Brain pericyte (primary cell): ENCODE data around the gene MEA1.
"Not testable (repeated sequence)": the region's sequence is repeated elsewhere in the genome, so short reads cannot be mapped to it uniquely, and the experiment has no call there.

Experiments used
- DNase-seq: peaks from one replicate; pipeline ENCODE4 v3.0.0-alpha.2; 2012; ENCODE audit warnings: low read depth, low spot score

The MEA1 gene

GRCh38 chr6:43013843-43014433 is at the start of gene MEA1, which contains the start of gene KLHDC3:
Gene MEA1, minus strand, starts transcription at chr6:43013946. Its CDS starts 133 bp downstream, at chr6:43013813.
Gene KLHDC3, plus strand, starts transcription at chr6:43014249. Its CDS starts 2,944 bp downstream, at chr6:43017193.
- peak; percentile 99 for DNase-seq

- no peak for DNase-seq
Observed at GRCh38 chr6:43062818-43063217, 49.1 kb upstream of the MEA1 start.

- no peak for DNase-seq
Observed at GRCh38 chr6:43061861-43062260, 48.1 kb upstream of the MEA1 start.

- no peak for DNase-seq
Observed at GRCh38 chr6:43060755-43061633, 47.2 kb upstream of the MEA1 start.

- no peak for DNase-seq
Observed at GRCh38 chr6:43060034-43060754, 46.4 kb upstream of the MEA1 start.

GRCh38 chr6:43059168-43060033 is 45.7 kb upstream of the MEA1 start, which contains the start of the genes KLC4 and MRPL2:
Gene KLC4, plus strand, starts transcription at chr6:43059631. Its CDS starts 1,705 bp downstream, at chr6:43061336.
Gene MRPL2, minus strand, starts transcription at chr6:43059434. Its CDS starts 53 bp downstream, at chr6:43059381.
- peak; percentile 94 for DNase-seq

GRCh38 chr6:43058531-43058930 is 44.8 kb upstream of the MEA1 start:
- no peak for DNase-seq

GRCh38 chr6:43055966-43056365 is 42.2 kb upstream of the MEA1 start:
- no peak for DNase-seq

- no peak for DNase-seq
Observed at GRCh38 chr6:43054206-43054943, 40.6 kb upstream of the MEA1 start.

- peak; percentile 77 for DNase-seq
Observed at GRCh38 chr6:43053545-43054205, 39.9 kb upstream of the MEA1 start, which contains the start of gene CUL7. Gene CUL7, minus strand, starts transcription at chr6:43053851. Its CDS starts 1,063 bp downstream, at chr6:43052788.

- no peak for DNase-seq
Observed at GRCh38 chr6:43052842-43053544, 39.2 kb upstream of the MEA1 start.

GRCh38 chr6:43052225-43052841 is 38.6 kb upstream of the MEA1 start:
- DNase-seq = no peak

GRCh38 chr6:43050981-43051380 is 37.2 kb upstream of the MEA1 start:
- DNase-seq = no peak

GRCh38 chr6:43047998-43048397 is 34.3 kb upstream of the MEA1 start:
- no peak for DNase-seq

GRCh38 chr6:43045371-43045930 is 31.7 kb upstream of the MEA1 start:
- DNase-seq = no peak

- DNase-seq = no peak
Observed at GRCh38 chr6:43043310-43043709, 29.6 kb upstream of the MEA1 start.

GRCh38 chr6:43041475-43041874 is 27.7 kb upstream of the MEA1 start:
- not testable (repeated sequence) for DNase-seq

GRCh38 chr6:43040542-43041257 is 27.0 kb upstream of the MEA1 start:
- DNase-seq = no peak
